HepG2 (cell line): Measurements from ENCODE around the gene BST2. TPM values are rescaled to one million over a fixed set of nuclear protein-coding genes. Genes with fewer than 3 reads are reported as not detected.

Experiments used
- AGO1 ChIP-seq: fragments of 200-400 bp; formaldehyde crosslinking; IDR thresholded peaks from 2 replicates; pipeline ENCODE4 v1.6.1; 2017; ENCODE audit warnings: mild to moderate bottlenecking, low read depth, low read length, moderate library complexity; ENCODE audit not compliant: poor library complexity, severe bottlenecking
- ATF4 ChIP-seq, 2 experiments: fragments of 450-650 bp in 1 of 2; sonication (generic) in 1 of 2; formaldehyde crosslinking; IDR thresholded peaks; 2 replicates each; pipeline versions ENCODE4 v1.5.0 to v1.8.0; 2020 to 2022; ENCODE audit warnings: mild to moderate bottlenecking in 1 of 2, missing genetic modification reagents in 1 of 2
- CREM ChIP-seq, 2 experiments: sonication (generic) in 1 of 2; formaldehyde crosslinking in 1 of 2; IDR thresholded peaks; 2 replicates each; pipeline versions ENCODE4 v1.4.0 to v1.6.1; 2016 to 2020; ENCODE audit warnings: antibody characterized with exemption in 1 of 2, mild to moderate bottlenecking in 1 of 2, missing genetic modification reagents in 1 of 2
- GPBP1L1 ChIP-seq: sonication (generic); formaldehyde crosslinking; IDR thresholded peaks from 2 replicates; pipeline ENCODE4 v1.5.0; 2020; ENCODE audit warnings: mild to moderate bottlenecking, missing genetic modification reagents
- HOMEZ ChIP-seq: IDR thresholded peaks from 2 replicates; pipeline ENCODE4 v1.6.1; 2016; ENCODE audit warnings: low read depth
- ISX ChIP-seq: sonication (generic); formaldehyde crosslinking; conservative IDR thresholded peaks from 2 replicates; pipeline ENCODE4 v1.5.0; 2020; ENCODE audit warnings: missing genetic modification reagents
- KDM1A ChIP-seq: IDR thresholded peaks from 2 replicates; pipeline ENCODE4 v1.6.1; 2016; ENCODE audit warnings: missing compliant biosample characterization
- KDM5B ChIP-seq: sonication (generic); formaldehyde crosslinking; IDR thresholded peaks from 2 replicates; pipeline ENCODE4 v1.4.0; 2020; ENCODE audit warnings: missing genetic modification reagents, mild to moderate bottlenecking, borderline replicate concordance
- MNT ChIP-seq: fragments of 450-650 bp; IDR thresholded peaks from 2 replicates; pipeline ENCODE4 v1.6.1; 2016
- MTF1 ChIP-seq: sonication (generic); formaldehyde crosslinking; IDR thresholded peaks from 2 replicates; pipeline ENCODE4 v1.5.0; 2020; ENCODE audit warnings: missing genetic modification reagents
- NFYB ChIP-seq: sonication (generic); formaldehyde crosslinking; IDR thresholded peaks from 2 replicates; pipeline ENCODE4 v1.4.0; 2020; ENCODE audit warnings: missing genetic modification reagents
- RNF219 ChIP-seq: sonication (generic); formaldehyde crosslinking; IDR thresholded peaks from 2 replicates; pipeline ENCODE4 v1.5.0; 2020; ENCODE audit warnings: mild to moderate bottlenecking, missing genetic modification reagents
- SPEN ChIP-seq: sonication (generic); formaldehyde crosslinking; IDR thresholded peaks from 2 replicates; pipeline ENCODE4 v1.5.1; 2020; ENCODE audit warnings: low read depth, mild to moderate bottlenecking, missing genetic modification reagents
- TFDP2 ChIP-seq: sonication (generic); formaldehyde crosslinking; IDR thresholded peaks from 2 replicates; pipeline ENCODE4 v1.4.0; 2020; ENCODE audit warnings: missing genetic modification reagents
- XRCC5 ChIP-seq: fragments of 200-400 bp; formaldehyde crosslinking; optimal IDR thresholded peaks from 2 replicates; pipeline ENCODE3; 2017; ENCODE audit warnings: mild to moderate bottlenecking, low read length
- YEATS4 ChIP-seq: sonication (generic); formaldehyde crosslinking; IDR thresholded peaks from 2 replicates; pipeline ENCODE4 v1.4.0; 2020; ENCODE audit warnings: missing genetic modification reagents, borderline replicate concordance
- ZNF557 ChIP-seq: sonication (generic); formaldehyde crosslinking; IDR thresholded peaks from 2 replicates; pipeline ENCODE4 v1.4.0; 2020; ENCODE audit warnings: missing genetic modification reagents
- ZNF564 ChIP-seq: sonication (generic); formaldehyde crosslinking; IDR thresholded peaks from 2 replicates; pipeline ENCODE4 v1.8.1; 2023; ENCODE audit warnings: mild to moderate bottlenecking, missing genetic modification reagents
- ZNF580 ChIP-seq: IDR thresholded peaks from 2 replicates; pipeline ENCODE4 v1.6.1; 2016; ENCODE audit warnings: low read depth, borderline replicate concordance
- ZNF780A ChIP-seq: sonication (generic); formaldehyde crosslinking; IDR thresholded peaks from 2 replicates; pipeline ENCODE4 v1.8.0; 2022; ENCODE audit warnings: mild to moderate bottlenecking, missing genetic modification reagents, moderate library complexity
- polyA plus RNA-seq, 8 experiments: library from polyadenylated mRNA; depleted of rRNA in 3 of 8; stranded (reverse) in 7 of 8; unstranded in 1 of 8; fragments of >200 nt; fragmentation: Illumina TruSeq in 4 of 8; extraction: Trizol in 4 of 8; gene quantifications; 2 replicates each; pipeline versions ENCODE4 v1.2.1 to v1.2.3, GENCODE V29; 2011 to 2016; ENCODE audit warnings: low read depth in 4 of 8, missing spikeins in 1 of 8, mixed read lengths in 1 of 8; ENCODE audit not compliant: insufficient read depth in 1 of 8
- total RNA-seq, 5 experiments: library from RNA; depleted of rRNA; stranded (reverse); fragments of >200 nt; fragmentation: Illumina TruSeq; extraction: Trizol; gene quantifications; 2 replicates each; pipeline ENCODE4 v1.2.3, GENCODE V29; 2016; ENCODE audit warnings: low read depth in 1 of 5

Gene BST2
- total and polyA plus RNA-seq, 2 of the 13 experiments (the other 11 are each of a cell fraction or from before 2014, with no cell fraction given): 58.8 to 93.8 TPM

GRCh38 chr19:17390665-17391370, 14.6 kb downstream of the BST2 start (continued):
- TF ChIP-seq AGO1 (peak; percentile 60), SPEN (peak; percentile 69; the same call in 1 of the 2 replicates), KDM1A (CRISPR knock-in tag) (no peak), CREM (IDR thresholded peaks at IDR 0.05) (peak; percentile 32; the same call in 1 of the 2 replicates), CREM (CRISPR knock-in tag; IDR thresholded peaks at IDR 0.05) (no peak), TFDP2 (CRISPR knock-in tag) (peak; percentile 61; the same call in 1 of the 2 replicates), ZNF780A (CRISPR knock-in tag) (no peak), RNF219 (CRISPR knock-in tag) (no peak), KDM5B (CRISPR knock-in tag) (peak; percentile 30; the same call in 1 of the 2 replicates), MTF1 (no peak), NFYB (peak; percentile 82), ATF4 (CRISPR knock-in tag; IDR thresholded peaks at IDR 0.05) (no peak), GPBP1L1 (CRISPR knock-in tag) (no peak), ZNF557 (CRISPR knock-in tag) (0 out of 2 replicates have a peak, but pooled peaks have one; percentile 29), ISX (CRISPR knock-in tag) (no peak), ZNF580 (no peak), XRCC5 (peak; percentile 57), ZNF564 (CRISPR knock-in tag) (no peak), HOMEZ (CRISPR knock-in tag) (no peak), MNT (no peak), YEATS4 (CRISPR knock-in tag) (0 out of 2 replicates have a peak, but pooled peaks have one; percentile 50)
